CD1c-positive myeloid dendritic cell (primary cell): Measurements from ENCODE around the gene CCDC187.

Source experiments
- DNase-seq: peaks from one replicate; pipeline ENCODE4 v3.0.0-alpha.2; 2016; ENCODE audit errors: extremely low spot score

The CCDC187 gene

DNA sequence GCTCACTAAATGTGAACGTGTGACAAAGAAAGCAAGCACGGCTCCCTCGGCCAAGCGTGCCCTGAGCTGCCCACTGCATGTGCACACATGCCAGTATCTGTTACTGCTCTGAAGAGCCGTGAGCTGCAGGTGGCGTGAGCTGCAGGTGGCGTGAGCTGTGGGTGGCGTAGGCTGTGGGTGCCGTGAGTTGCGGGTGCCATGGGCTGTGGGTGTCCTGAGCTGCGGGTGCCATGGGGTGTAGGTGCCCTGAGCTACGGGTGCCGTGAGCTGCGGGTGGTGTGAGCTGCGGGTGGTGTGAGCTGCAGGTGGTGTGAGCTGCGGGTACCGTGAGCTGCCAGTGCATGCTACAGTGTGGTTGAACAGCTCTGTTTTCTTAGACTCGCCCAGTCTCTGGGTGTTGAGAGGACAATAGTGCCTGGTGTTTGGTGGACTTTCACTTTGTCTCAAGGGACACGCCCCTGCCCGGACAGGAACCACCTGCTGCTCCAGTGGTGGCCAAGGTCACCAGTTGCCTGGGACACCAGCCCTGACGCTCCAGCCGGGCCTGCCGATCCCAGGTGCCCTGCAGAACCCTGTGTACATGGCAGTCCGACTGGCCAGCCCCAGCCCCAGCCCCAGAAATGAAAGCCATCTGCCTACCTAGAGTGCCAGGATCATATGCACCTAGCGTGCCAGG is 6.7 kb downstream of the CCDC187 start:
- no peak for DNase-seq

DNA sequence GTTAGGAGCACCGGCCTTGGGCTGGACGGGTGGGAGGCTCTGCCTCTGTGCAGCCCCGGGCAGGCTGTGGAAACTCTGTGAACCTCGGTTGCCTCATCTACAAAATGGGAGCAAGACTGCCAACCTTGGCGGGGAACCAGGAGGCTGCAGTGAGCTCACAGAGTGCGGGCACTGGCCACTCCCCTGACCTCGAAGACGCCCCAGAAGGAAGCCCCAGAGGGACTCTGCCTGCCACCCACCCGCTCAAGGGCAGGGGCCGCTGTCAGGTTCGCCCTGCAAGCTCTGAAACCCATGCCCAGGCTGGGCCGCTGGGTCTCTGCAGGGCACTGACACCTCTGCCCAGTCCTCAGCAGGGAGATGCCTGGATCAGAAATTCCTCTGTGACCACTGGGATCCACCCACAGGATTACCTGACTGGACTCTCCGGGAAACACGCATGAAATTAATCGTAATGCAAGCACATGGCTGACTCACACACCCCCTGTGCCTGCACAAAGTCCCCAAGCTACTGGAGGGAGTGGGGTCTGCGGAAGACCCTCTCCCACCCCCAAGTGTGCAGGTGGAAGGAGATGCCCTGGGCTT is 7.4 kb downstream of the CCDC187 start:
- DNase-seq = no peak

DNA sequence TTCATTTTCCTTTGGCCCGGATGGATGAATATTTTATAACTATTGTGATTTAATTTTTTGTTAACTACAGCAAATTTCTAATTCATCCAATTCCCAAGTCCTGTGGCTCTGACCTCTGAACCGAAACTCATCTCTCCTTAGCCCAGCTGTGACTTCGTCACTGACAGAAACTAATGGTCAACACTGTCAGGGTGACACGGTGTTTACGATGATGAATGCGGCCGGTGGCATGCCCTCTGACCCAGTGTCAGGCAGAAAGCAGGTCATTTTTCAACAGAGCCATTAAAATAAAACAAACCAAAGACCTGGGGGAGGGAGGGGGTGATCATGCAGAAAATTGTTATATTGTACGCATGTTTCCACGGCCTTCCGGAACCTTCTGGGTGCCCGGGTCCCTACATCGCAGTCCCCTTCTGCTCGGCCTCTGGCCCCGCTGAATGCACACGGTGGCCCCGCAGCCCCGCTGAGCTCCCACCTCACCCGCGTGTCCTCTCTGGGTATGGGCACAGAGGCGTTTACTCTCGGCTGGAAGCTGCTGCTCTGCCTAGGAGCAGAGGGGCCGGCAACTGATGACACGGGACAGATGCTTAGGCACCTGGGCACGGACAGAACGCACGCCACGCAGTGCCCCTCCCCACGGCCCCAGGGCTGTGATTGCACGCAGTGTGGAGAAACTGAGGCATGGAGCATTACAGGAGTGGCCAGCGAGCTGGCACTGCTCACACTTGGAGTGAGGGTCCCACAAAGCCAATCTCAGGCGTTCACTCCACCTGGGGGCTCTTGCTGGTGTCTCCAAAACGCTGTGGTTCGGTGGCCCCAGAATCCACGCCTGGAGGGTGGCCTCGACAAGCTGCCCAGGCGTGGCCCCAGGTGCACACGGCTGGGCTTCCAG is 8.1 kb downstream of the CCDC187 start:
- DNase-seq = no peak

DNA sequence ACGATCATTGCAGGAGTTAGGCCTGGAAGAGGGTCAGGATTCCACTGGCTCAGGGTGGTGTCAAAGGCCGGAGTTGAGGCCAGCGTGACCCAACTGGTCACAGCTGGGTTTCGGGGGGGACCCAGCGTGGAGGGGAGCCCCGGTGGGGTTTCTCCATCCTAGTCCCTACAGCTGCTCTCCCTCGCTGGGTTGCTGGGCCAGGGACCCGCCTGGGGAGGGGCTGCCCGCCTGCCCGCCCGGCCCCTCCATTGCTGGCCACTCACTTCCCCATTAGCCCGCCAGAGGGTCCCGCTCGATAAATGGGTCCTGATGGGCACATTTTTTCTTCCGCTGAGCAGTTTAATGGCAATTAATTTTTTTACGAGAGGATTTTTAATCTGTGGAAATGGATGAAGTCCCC is 8.8 kb downstream of the CCDC187 start:
- no peak for DNase-seq

DNA sequence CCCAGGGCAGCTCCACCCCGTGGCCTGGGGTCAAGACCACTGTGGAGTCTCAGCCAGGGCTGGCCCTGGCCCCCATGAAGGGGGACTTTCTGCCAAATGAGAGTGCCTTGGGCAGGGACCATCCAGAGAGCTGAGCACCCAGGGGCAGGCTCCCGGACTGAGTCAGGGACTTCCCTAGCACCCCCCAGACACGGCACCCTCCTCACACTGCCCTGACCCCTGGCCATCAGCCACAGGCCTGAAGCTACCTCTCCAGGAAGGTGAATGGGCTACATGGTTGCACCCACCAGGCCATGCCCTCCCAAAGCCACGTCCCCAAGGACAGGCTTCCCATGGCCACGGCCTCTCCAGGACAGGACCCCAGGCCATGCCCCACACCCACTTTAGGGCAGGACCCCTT is 9.5 kb downstream of the CCDC187 start:
- DNase-seq = no peak

DNA sequence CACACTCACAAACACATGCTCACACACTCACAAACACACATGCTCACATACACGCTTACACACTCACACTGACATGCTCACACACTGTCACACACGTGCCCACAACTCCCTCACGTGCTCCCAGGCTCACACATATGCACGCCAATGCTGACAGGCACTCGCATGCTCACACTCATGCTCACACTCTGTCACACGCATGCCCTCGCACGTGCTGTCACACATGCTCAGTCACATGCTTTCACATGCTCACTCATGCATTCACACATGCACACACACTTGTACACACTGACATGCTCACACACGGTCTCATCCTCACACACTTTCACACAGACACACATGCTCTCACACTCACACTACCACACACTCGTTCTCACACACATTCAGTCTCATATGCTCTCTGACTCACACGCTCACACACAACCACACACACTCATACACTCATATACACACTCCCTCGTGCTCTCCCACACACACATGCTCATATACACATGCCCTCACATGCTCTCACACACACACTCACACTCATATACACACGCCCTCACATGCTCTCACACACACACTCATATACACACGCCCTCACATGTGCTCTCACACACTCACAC is 10.3 kb downstream of the CCDC187 start:
- DNase-seq = no peak

DNA sequence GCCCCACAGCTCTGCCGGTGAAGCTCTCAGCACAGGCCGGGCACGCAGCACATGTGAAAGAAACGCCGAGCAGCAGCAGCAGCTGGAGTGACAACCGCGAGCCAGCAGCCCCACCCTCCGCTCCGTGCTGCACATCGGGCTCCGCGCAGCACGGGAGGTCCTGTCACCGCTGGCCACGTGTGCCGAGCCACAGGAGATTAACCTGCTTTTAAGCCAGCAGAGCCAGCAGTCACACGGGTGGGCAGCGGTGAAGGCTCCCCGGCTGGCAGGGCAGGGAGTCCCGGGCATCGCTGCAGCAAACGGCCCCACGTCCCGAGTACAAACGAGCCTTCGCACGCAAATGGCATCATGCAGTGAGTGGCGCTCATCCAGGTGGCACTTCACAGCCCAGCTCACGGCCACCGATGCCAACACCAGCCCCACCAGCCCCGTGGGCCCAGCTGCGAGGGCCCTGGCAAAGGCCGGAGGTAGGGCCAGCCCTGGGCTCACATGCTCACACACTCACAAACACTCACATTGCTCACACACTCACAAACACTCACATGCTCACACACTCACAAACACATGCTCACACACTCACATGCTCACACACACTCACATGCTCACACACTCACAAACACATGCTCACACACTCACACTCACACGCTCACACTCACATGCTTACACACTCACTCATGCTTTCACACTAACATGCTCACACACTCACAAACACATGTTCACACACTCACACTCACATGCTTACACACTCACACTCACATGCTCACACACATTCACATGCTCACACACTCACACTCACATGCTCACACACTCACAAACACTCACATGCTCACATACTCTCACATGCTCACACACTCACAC is 11.1 kb downstream of the CCDC187 start:
- DNase-seq = no peak

DNA sequence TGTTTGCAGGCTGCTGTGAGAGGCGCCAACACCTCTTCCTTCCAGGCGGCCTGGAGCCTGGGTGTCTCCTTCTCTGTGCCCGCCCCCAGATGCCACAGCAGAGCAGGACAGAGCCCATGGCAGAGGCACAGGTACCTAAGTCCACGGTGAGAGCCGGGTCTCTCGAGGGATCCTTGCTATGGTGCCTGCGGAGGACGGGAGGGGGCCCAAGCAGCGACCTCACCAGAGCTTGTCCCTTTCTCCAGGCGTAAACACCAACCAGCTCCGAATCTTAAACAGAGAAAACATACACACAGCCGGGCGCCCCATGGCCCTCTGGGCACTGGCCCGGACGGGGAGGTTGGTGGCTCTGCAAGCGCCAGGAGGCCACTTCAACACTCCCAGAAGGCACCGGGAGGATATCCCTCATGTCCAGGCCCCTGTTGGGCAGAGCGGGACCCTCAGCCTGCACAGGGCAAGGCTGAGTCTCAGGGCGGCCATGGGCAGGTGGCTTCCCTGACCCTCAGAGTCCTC is 11.8 kb downstream of the CCDC187 start:
- no peak for DNase-seq

DNA sequence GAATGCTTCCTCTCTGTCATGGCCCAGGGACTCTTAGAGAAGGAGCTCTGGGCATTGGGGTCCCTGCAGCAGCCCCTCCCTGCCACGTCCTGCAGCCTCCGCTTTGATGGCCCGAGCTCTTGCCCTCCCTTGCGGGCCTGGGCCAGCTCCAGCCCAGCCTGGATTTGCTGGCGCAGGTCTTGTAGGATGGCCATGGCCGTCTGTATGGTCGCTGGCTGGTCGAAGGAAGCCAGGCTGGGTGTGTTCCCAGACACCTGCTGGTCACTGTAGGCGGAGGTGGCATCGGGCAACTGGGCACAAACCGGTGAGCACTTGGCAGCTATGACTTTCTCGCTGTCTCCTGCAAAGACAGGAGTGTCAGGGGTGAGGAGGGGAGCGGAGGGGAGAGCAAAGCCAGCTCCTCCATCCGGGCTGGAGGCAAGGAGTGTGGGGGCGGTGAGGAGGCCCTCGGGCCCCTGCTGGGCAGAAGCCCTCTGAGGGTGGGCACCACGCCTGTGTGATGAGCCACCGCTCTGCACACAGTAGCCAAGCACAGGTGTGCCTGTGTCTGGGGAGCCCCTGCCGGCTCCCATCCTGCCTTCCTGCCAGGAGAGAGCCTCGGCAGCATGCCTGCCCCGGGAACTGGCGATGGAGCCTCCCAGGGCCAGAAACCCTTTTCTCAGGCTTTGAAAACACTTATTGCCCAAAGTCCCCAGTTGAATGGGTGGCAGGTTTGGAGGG is 12.4 kb downstream of the CCDC187 start:
- DNase-seq = no peak

DNA sequence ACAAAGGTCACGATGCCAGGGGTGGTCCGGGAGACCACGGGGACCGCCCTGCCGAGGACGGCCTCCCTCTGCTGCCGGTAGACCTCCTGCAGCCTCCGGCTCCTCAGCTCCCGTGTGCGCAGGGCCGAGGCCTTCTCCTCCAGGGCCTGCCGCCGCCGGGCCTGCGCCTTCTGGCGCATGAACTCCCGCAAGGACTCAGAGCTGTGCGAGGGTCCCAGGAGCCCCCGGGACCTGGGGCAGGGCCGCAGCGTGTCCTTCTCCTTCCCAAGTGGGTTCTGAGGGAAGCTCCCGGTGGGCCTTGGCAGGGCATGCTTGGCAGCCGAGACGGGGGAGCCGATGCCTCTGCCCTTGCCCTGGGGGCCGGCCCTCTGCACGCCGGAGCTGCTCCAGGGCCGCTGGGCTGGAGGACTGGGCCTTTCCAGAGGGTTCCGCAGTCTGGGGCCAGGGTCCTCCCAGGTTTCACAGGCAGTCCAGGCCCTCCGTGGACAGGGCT is 13.3 kb downstream of the CCDC187 start:
- no peak for DNase-seq

DNA sequence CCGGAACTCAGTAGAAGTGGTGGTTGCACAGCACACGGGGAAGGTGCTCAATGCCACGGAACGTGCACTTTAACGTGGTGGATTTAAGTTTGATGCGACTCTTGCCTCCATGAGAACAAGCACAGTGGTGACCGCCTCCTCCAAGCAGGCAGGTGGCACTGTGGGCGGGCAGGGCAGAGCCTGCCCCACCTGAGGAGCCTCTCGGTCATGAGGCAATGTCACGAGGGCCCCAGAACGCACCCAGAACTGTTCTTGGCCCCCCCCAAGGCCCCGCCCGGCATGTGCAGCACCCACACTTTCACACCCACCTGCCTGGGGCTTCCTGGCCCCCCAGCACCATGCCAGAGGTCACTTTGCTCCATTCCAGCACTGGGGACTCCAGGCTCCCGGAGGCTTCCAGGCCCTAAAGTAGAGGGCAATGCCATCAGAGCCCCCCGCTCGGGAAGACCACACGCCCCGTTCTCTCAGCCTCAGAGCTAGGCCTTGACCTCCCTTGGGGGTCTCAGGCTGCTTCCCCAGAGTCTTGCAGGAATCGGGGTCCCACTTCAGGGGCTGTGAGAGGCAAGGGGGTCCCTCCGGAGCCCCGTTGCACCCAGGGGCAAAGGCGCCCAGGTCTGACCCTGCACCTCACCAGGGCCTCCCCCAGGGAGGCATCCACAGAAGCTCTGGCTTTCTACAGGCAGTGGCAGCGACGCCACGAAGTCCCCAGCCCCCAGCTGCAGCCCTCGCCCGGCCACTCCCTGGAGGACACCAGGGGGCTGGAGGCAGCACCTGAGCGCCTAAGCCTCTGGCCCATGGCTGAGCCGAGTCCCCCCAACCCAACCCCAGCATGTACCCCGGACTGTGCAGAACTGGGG is 14.0 kb downstream of the CCDC187 start:
- DNase-seq = no peak

DNA sequence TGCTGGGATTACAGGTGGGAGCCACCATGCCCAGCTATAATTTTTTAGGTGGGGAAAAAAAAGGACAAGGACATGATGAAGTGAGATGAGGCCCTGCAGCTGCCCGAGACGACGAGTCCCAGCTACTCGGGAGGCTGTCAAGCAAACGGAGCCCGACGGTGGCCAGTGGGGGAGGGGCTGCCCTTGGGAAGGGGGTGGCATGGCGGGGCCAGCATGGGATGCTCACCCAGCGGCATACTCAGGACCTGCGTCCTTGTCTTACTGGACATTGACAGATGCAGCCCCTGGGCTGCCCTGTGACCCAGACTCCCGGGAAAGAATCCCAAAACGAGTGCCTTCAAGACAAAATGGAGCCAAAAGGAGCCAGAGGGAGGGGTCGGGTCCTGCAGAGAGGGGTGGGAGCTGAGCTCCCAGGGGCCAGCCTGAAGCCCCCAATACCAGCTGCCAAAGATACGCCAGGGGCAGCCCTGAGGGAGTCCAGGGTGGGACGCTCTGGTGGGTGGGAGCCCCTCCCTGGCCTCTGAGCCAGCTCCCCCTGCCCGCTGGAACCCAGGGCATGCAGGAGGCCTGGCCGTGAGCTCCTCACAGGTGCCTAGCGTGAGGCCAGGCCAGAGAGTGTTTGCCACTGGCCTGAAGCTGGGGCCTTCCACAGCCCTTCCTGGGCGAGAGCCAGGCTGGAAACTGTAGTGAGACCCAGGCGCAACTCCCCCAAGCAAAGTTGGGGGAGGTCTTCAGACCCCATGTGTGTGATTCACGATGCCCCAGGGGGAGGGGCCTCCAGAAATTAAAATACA is 15.7 kb downstream of the CCDC187 start:
- DNase-seq = no peak

DNA sequence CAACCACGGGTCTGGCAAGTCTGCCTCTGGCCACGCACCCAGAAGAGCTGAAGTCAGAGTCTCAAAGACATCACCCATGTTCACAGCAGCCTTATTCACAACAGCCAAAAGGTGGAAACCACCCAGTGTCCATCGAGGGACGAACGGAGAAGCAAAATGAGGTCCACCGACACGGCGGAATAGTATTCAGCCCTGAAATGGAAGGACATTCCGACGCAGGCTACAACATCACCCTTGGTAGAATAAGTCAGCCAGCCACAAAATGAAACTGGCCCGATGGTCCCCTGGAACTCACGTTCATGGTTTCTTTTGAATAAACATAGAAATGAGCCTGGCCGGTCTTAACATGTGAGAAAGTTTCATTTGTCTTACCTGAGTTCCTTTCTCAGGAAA is 16.9 kb downstream of the CCDC187 start:
- no peak for DNase-seq

DNA sequence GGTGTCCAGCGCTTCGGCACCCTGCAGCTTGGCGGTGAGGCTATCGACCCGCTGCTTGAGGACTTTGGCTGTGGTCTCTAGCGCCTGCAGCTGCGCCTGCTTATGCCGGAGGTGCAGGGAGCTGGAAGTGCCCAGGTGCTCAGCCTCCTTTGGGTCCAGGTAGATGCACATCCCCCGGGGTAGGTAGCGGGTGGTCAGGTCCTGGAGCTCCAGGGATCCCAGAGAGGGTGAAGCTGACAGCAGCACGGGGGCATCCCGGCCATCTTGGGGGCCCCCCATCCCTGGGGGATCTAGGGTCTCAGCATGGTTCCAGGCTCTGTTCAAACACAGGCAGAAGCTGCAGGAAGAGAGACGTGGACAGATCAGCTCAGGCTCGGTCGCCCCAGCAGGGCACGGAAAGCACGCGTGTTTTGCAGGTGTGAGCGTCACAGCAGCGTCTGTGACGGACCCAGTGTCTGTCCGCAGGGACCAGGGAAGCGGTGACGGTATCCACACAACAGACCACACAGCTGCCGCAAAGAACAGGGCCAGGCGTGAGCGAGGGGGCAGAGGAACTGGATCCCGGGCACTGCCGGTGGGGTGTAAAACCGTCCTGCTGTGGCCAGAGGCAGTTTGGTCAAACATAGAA is 17.4 kb downstream of the CCDC187 start:
- DNase-seq = no peak

DNA sequence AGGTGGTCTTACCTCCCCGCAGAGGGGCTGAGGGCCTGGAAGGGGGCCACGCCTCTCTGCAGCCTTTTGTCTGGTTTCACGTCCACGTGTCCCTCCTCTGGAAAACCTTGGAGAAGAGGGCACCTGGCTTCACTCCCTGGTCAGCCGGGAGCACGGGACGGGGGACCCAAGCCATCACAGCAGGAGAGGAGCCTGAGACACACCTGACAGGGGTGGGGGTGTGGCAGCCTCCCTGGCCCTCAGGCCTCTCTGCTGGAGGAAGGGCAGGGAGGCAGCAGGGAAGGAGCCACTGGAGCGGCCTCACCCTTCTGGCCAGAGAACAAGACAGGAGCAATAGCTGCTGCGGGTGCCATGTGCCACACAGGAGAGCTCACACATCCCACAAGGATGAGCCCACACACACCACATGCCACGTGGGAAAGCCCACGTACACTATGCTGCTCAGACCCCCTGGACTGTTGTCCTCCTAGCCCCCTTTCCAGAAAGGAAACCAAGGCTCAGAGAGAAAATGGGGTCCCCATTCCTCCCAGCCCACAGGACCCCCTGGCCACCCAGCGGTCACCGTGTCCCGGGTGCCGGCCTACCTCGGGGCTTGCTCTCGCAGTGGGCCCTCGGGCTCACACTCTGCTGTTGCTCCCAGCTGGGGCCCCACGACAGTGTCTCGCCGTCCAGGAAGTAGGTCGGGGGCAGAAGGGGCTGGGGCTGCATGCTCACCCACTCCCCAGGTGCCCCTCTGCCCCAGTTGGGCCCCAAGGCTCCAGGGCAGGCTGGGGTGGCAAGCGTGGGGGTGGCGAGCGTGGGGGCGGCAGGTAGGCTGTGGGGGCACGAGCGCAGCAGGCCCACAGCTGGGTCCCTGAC is 18.2 kb downstream of the CCDC187 start:
- no peak for DNase-seq

DNA sequence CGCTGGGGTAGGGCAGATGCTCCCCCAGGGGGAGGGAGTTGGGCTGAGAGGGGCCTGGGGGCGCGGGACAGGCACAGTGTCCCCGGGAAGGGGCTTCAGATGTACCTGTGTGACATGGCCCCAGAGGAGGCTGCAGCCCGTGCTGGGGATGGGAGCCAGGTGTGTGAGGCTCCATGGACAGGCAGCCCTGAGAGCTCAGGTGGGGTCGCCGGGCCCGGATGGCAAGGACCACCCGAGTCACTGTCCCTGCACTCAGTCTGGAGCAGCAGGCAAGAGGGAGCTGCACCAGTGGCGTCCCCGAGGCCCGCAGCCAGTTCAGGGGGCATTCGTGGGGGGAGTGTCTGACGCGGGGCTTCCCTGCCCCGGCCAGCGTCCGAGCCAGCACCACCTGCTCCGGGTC is 18.9 kb downstream of the CCDC187 start:
- no peak for DNase-seq

DNA sequence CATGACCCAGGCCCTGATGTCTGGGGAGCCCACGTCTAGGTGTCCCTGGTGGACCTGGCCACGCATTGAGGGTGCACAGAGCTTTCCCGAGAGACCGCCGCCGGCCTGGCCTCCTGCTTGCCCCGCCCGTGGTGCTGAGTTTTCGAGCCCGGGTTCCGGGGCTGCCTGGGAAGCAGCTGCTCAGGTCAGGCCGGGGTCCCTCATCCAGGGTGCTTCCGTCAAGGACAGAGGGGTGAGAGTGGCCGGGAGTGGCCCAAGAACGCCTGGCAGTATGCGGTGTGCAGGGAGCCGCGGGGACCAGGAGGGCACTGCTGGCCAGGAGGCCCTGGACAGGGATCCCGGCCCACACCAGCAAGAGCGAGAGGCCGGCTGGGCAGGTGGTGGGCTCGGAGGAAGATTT is 19.6 kb downstream of the CCDC187 start:
- DNase-seq = no peak
